Activated T-cell treated with anti-CD3 and anti-CD28 coated beads, Interleukin-2, amount 50 U/mL, for 1 hour (primary cell): ENCODE data around the gene PCP4.

ENCODE experiments used
- DNase-seq: peaks from one replicate; pipeline ENCODE4 v3.0.0-alpha.2; 2020

PCP4 gene

GRCh38 chr21:39976800-39977199 lies 109.6 kb downstream of the PCP4 start:
- DNase-seq = no peak
